Keratinocyte (primary cell): ENCODE measurements around the gene TAOK3. TPM values are rescaled to one million over a fixed set of nuclear protein-coding genes. Genes with fewer than 3 reads are reported as not detected.

Source experiments
- DNase-seq: peaks from one replicate; pipeline ENCODE4 v3.0.0-alpha.2; 2011; ENCODE audit warnings: low read depth, missing footprints, low spot score
- FAIRE-seq: peaks from 2 replicates; lab custom pipeline; 2011; peaks lifted over from hg19 to GRCh38; lab: Jason Lieb, UNC
- H2AFZ ChIP-seq: 2 replicates; pipeline ENCODE4 v1.6.0; 2012; ENCODE audit warnings: low read length, control low read depth, inconsistent platforms; ENCODE audit not compliant: control insufficient read depth
- H3K27ac ChIP-seq: 2 replicates; pipeline ENCODE4 v1.5.1; 2011; ENCODE audit warnings: low read length; ENCODE audit not compliant: control insufficient read depth, insufficient read depth
- H3K27me3 ChIP-seq: 3 replicates; pipeline ENCODE4 v1.6.0; 2011; ENCODE audit warnings: low read length; ENCODE audit not compliant: control insufficient read depth, insufficient read depth; ENCODE audit errors: extremely low read depth
- H3K36me3 ChIP-seq, 2 experiments: 2 replicates in 1 of 2; 3 replicates in 1 of 2; pipeline ENCODE4 v1.5.1; 2011; ENCODE audit warnings: low read length in 2 of 2, mild to moderate bottlenecking in 1 of 2; ENCODE audit not compliant: control insufficient read depth in 2 of 2, insufficient read depth in 2 of 2; ENCODE audit errors: extremely low read depth in 1 of 2
- H3K4me1 ChIP-seq: 3 replicates; pipeline ENCODE4 v1.5.1; 2011; ENCODE audit warnings: low read length; ENCODE audit not compliant: control insufficient read depth, insufficient read depth; ENCODE audit errors: extremely low read depth
- H3K4me2 ChIP-seq: 3 replicates; pipeline ENCODE4 v1.6.0; 2011; ENCODE audit warnings: low read depth, low read length; ENCODE audit not compliant: control insufficient read depth, insufficient read depth; ENCODE audit errors: extremely low read depth
- H3K4me3 ChIP-seq, 3 experiments: fragments of 200-600 bp in 1 of 3; sonication (generic) in 1 of 3; 2 replicates in 2 of 3; 3 replicates in 1 of 3; pipeline ENCODE4 v1.5.1; 2011 to 2016; ENCODE audit warnings: low read length in 3 of 3, mild to moderate bottlenecking in 3 of 3, control low read depth in 2 of 3, inconsistent platforms in 1 of 3, low read depth in 1 of 3, mixed read lengths in 1 of 3, mixed run types in 1 of 3, moderate library complexity in 1 of 3; ENCODE audit not compliant: control insufficient read depth in 2 of 3, insufficient read depth in 2 of 3; ENCODE audit errors: extremely low read depth in 1 of 3
- H3K79me2 ChIP-seq: 2 replicates; pipeline ENCODE4 v1.6.0; 2012; ENCODE audit warnings: low read length; ENCODE audit not compliant: control insufficient read depth, insufficient read depth
- H3K9ac ChIP-seq: 3 replicates; pipeline ENCODE4 v1.6.0; 2011; ENCODE audit warnings: low read length; ENCODE audit not compliant: control insufficient read depth, insufficient read depth; ENCODE audit errors: extremely low read depth
- H3K9me1 ChIP-seq: 3 replicates; pipeline ENCODE4 v1.6.0; 2011; ENCODE audit warnings: low read length; ENCODE audit not compliant: control insufficient read depth, insufficient read depth; ENCODE audit errors: extremely low read depth
- H3K9me3 ChIP-seq: 2 replicates; pipeline ENCODE4 v1.5.1; 2012; ENCODE audit warnings: low read depth, low read length; ENCODE audit not compliant: control insufficient read depth
- H4K20me1 ChIP-seq: 3 replicates; pipeline ENCODE4 v1.6.0; 2011; ENCODE audit warnings: low read length; ENCODE audit not compliant: control insufficient read depth, insufficient read depth; ENCODE audit errors: extremely low read depth
- EZH2 ChIP-seq: IDR thresholded peaks from one replicate; pipeline ENCODE4 v1.6.1; 2012; ENCODE audit warnings: inconsistent platforms, mild to moderate bottlenecking, low read length, moderate library complexity
- dilution Hi-C: fragments of 300-500 bp; cut with MboI; formaldehyde crosslinking; loops from one replicate; pipeline ENCODE4 v1.7.0; 2020; ENCODE audit warnings: low sequenced_read_pairs; ENCODE audit not compliant: extremely low pct_ligation_motif_present
- polyA plus RNA-seq, 5 experiments: library from polyadenylated mRNA; depleted of rRNA in 3 of 5; stranded (reverse) in 3 of 5; stranded (forward) in 1 of 5; unstranded in 1 of 5; fragments of >200 nt; gene quantifications; 1 replicate in 1 of 5; 2 replicates in 3 of 5; 3 replicates in 1 of 5; pipeline versions ENCODE4 v1.2.1 to v1.2.3, GENCODE V29; 2011 to 2012; ENCODE audit warnings: missing spikeins in 2 of 5, low read depth in 1 of 5, low replicate concordance in 1 of 5
- TF ChIP-seq, protein P1 (sequence below), 3 experiments: IDR thresholded peaks in 1 of 3; conservative IDR thresholded peaks in 1 of 3; optimal IDR thresholded peaks in 1 of 3; 2 replicates in 2 of 3; 3 replicates in 1 of 3; pipeline versions ENCODE3 to v1.5.1; 2011; ENCODE audit warnings: low read length in 3 of 3, mild to moderate bottlenecking in 3 of 3, moderate library complexity in 2 of 3, control low read depth in 1 of 3, inconsistent platforms in 1 of 3; ENCODE audit not compliant: insufficient read depth in 2 of 3; ENCODE audit errors: extremely low read depth in 1 of 3

The TAOK3 gene
- polyA plus RNA-seq, 1 donor (not counting 4 experiments of a cell fraction or from before 2014, with no cell fraction given) = 35.0 TPM

- peaks cover 2% of the 10 kb centered on the region for H3K79me2 ChIP-seq
- H3K4me3 ChIP-seq = no peak overlapping the region
- no peak overlapping the region for H3K27ac ChIP-seq
- no peak overlapping the region for H3K9ac ChIP-seq
- no peaks in the 10 kb centered on the region for H3K9me3 ChIP-seq
- no peak overlapping the region for H3K4me2 ChIP-seq
- DNase-seq = no peak
- no peaks in the 10 kb centered on the region for H3K4me1 ChIP-seq
- H3K36me3 ChIP-seq = peaks cover 22 to 23% of the 10 kb centered on the region in 2 experiments
- H3K27me3 ChIP-seq = no peaks in the 10 kb centered on the region
- no peak for TF ChIP-seq EZH2
- TF ChIP-seq, protein P1, sequence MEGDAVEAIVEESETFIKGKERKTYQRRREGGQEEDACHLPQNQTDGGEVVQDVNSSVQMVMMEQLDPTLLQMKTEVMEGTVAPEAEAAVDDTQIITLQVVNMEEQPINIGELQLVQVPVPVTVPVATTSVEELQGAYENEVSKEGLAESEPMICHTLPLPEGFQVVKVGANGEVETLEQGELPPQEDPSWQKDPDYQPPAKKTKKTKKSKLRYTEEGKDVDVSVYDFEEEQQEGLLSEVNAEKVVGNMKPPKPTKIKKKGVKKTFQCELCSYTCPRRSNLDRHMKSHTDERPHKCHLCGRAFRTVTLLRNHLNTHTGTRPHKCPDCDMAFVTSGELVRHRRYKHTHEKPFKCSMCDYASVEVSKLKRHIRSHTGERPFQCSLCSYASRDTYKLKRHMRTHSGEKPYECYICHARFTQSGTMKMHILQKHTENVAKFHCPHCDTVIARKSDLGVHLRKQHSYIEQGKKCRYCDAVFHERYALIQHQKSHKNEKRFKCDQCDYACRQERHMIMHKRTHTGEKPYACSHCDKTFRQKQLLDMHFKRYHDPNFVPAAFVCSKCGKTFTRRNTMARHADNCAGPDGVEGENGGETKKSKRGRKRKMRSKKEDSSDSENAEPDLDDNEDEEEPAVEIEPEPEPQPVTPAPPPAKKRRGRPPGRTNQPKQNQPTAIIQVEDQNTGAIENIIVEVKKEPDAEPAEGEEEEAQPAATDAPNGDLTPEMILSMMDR (optimal IDR thresholded peaks at IDR 0.05 in 1 of 3, IDR thresholded peaks at IDR 0.05 in 1 of 3, conservative IDR thresholded peaks at IDR 0.05 in 1 of 3; ENCODE audit: extremely low read depth in 1 of 3, insufficient read depth in 2 of 3, low read length in 3 of 3) = no peak
- no peaks in the 10 kb centered on the region for H3K9me1 ChIP-seq
- FAIRE-seq = no peak
- dilution Hi-C loops = no loop called here
- H4K20me1 ChIP-seq = no peaks in the 10 kb centered on the region
- H2AFZ ChIP-seq = no peak overlapping the region
Observed at GRCh38 chr12:118145798-118146156, 226.9 kb downstream of the TAOK3 start.

GRCh38 chr12:118145113-118145797 is 227.5 kb downstream of the TAOK3 start:
- no peak for FAIRE-seq
- Histone ChIP-seq H4K20me1 (no peaks in the 10 kb centered on the region), H3K27me3 (no peaks in the 10 kb centered on the region), H2AFZ (no peak overlapping the region), H3K4me3 (no peak overlapping the region), H3K9me3 (no peaks in the 10 kb centered on the region), H3K79me2 (peaks cover 2% of the 10 kb centered on the region), H3K9ac (no peak overlapping the region), H3K9me1 (no peaks in the 10 kb centered on the region), H3K36me3 (peaks cover 23 to 25% of the 10 kb centered on the region in 2 experiments), H3K27ac (no peak overlapping the region), H3K4me2 (no peak overlapping the region), H3K4me1 (no peaks in the 10 kb centered on the region)
- no peak for DNase-seq
- dilution Hi-C loops = no loop called here
- no peak for TF ChIP-seq EZH2
- TF ChIP-seq, protein P1 (optimal IDR thresholded peaks at IDR 0.05 in 1 of 3, IDR thresholded peaks at IDR 0.05 in 1 of 3, conservative IDR thresholded peaks at IDR 0.05 in 1 of 3; ENCODE audit: extremely low read depth in 1 of 3, insufficient read depth in 2 of 3, low read length in 3 of 3) = no peak
